Activated B cell treated with CpG ODN at 0.5 μM for 24 hours (primary cell): ENCODE results near the gene LDLRAD2. TPM values are rescaled to one million over a fixed set of nuclear protein-coding genes. Genes with fewer than 3 reads are reported as not detected.
A peak's percentile ranks its signal among the peaks of the same experiment; 100 is the strongest.

ENCODE experiments used
- ATAC-seq: fragments of 200-7000 bp; cut with Tn5 transposase; one replicate; pipeline ENCODE4 v1.10.0; 2021; ENCODE audit warnings: low read depth, mild to moderate bottlenecking, moderate library complexity
- CTCF ChIA-PET: fragments of 350-600 bp; sonication (Branson Sonifier 250); formaldehyde crosslinking; loops from one replicate; lab custom pipeline; 2021; ENCODE audit warnings: antibody characterized with exemption; lab: Charles Lee
- POLR2A ChIA-PET: fragments of 350-600 bp; sonication (Branson Sonifier 250); formaldehyde crosslinking; loops from one replicate; lab custom pipeline; 2021; ENCODE audit warnings: antibody characterized with exemption; lab: Charles Lee
- DNase-seq: peaks from one replicate; pipeline ENCODE4 v3.0.0; 2022
- H3K27ac Mint-ChIP-seq: one replicate; pipeline ENCODE4 v1.8.0; 2020; ENCODE audit warnings: mixed read lengths
- H3K27me3 Mint-ChIP-seq: one replicate; pipeline ENCODE4 v1.8.0; 2021; ENCODE audit warnings: mixed read lengths
- H3K36me3 Mint-ChIP-seq: one replicate; pipeline ENCODE4 v1.8.0; 2021; ENCODE audit warnings: low read depth, mixed read lengths
- H3K4me1 Mint-ChIP-seq: one replicate; pipeline ENCODE4 v1.8.0; 2021; ENCODE audit warnings: mixed read lengths
- H3K4me3 Mint-ChIP-seq: one replicate; pipeline ENCODE4 v1.8.0; 2020; ENCODE audit warnings: mild to moderate bottlenecking, mixed read lengths
- H3K9me3 Mint-ChIP-seq: one replicate; pipeline ENCODE4 v1.8.0; 2020; ENCODE audit warnings: mixed read lengths
- CTCF ChIP-seq: fragments of 200-600 bp; IDR thresholded peaks from one replicate; pipeline ENCODE4 v1.8.0; 2022; ENCODE audit warnings: antibody characterized with exemption, mild to moderate bottlenecking
- intact Hi-C: fragments of 100-400 bp; cut with micrococcal nuclease; formaldehyde crosslinking; loops from one replicate; pipeline ENCODE4 v1.15.1; 2024
- total RNA-seq: library from RNA; stranded (reverse); gene quantifications from 2 replicates; pipeline ENCODE4 v1.2.3, GENCODE V29; 2022

The LDLRAD2 gene
- total RNA-seq = 0.64 and 0.67 TPM in 2 replicates

DNA sequence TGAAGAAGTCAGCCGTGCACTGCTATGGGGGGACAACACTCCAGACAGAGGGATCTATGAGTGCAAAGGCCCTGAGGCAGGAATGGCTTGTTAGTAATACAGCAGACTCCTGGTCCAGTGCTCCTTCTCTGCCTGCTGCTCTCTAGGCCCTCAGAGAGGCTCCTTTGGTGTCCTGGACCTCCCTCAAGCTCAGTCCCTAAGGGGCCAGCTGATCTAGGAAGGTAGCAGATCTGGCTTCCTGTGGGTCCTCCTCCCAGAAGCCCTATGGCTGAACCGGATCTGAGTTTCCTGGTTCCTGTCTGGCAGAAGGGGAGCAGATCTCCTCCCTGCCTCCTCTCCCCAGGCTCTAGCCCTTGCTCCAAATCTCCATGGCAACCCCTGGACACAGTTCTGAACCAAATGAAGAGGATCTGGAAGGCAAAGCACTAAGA is at the start of gene LDLRAD2:
Gene LDLRAD2, plus strand, starts transcription at position 391 of the 431 bp plus-strand sequence. CDS start 187 bp downstream, outside the sequence.
- intact Hi-C loops = loop anchor here (10.0 kb wide), 1 partner anchor 123 kb away; the partner anchor contains the start of gene HSPG2
- H3K4me3 Mint-ChIP-seq = no peak within 1 kb of the TSS
- peaks cover 17% of the 10 kb centered on the region for H3K4me1 Mint-ChIP-seq
- ATAC-seq (no peak), DNase-seq (no peak)
- H3K36me3 Mint-ChIP-seq = no peaks in the 10 kb centered on the region
- ChIA-PET CTCF (no interaction called here), POLR2A (no interaction called here)
- TF ChIP-seq CTCF = no peak
- peaks cover 6% of the 10 kb centered on the region for H3K27me3 Mint-ChIP-seq
- no peak within 1 kb of the TSS for H3K27ac Mint-ChIP-seq
- H3K9me3 Mint-ChIP-seq = no peaks in the 10 kb centered on the region

- H3K27me3 Mint-ChIP-seq = no peaks in the 10 kb centered on the region
- DNase-seq = no peak
- TF ChIP-seq CTCF = no peak
- ChIA-PET POLR2A (interaction anchor here (7.0 kb wide), 1 partner anchor 19 kb away, joined by 96 read pairs; the partner anchor contains the start of gene USP48), CTCF (interaction anchor here (1.4 kb wide), 1 partner anchor 18 kb away, joined by 4 read pairs; no protein-coding TSS in a partner anchor)
- H3K36me3 Mint-ChIP-seq = peaks cover 2% of the 10 kb centered on the region
- peaks cover 76% of the 10 kb centered on the region for H3K4me1 Mint-ChIP-seq
- H3K27ac Mint-ChIP-seq = peak overlapping the region; percentile 89
- intact Hi-C loops = loop anchor here (5.0 kb wide), 1 partner anchor 471 kb away; the partner anchor contains the start of gene ECE1
- H3K9me3 Mint-ChIP-seq = no peaks in the 10 kb centered on the region
- ATAC-seq = no peak
- peak overlapping the region; percentile 77 for H3K4me3 Mint-ChIP-seq
Observed at GRCh38 chr1:21763236-21763635, 48.8 kb upstream of the LDLRAD2 start.

DNA sequence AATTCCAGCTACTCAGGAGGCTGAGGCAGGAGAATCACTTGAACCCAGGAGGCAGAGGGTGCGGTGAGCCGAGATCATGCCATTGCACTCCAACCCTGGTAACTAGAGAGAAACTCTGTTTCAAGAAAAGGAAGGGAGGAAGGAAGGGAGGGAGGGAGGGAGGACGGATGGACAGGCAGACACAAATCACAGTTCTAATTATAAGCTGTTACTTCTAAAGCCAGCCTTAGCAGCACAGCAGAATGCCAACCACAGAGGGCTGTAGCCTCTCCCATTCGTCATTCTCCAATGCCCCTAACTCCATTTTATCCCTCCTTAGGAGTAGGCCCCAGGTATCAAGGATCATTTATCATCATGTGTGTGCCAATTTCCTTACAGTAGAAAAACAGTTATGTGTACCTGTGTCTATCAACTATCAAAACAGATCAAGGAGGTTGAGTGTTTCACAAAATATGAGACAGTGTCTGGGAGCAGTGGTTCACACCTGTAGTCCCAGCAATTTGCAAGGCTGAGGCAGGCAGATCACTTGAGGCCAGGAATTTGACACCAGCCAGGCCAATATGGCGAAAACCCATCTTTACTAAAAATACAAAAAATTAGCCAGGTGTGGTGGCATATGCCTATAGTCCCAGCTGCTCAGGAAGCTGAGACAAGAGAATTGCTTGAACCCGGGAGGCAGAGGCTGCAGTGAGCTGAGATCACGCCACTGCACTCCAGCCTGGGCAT is 48.2 kb upstream of the LDLRAD2 start:
- intact Hi-C loops = loop anchor here (5.0 kb wide), 1 partner anchor 472 kb away; the partner anchor contains the start of gene ECE1
- ChIA-PET POLR2A (interaction anchor here (7.0 kb wide), 1 partner anchor 19 kb away, joined by 96 read pairs; the partner anchor contains the start of gene USP48), CTCF (interaction anchor here (1.4 kb wide), 1 partner anchor 18 kb away, joined by 4 read pairs; no protein-coding TSS in a partner anchor)
- DNase-seq (no peak), ATAC-seq (no peak)
- peak overlapping the region; percentile 89 for H3K27ac Mint-ChIP-seq
- H3K4me3 Mint-ChIP-seq = peak overlapping the region; percentile 41
- TF ChIP-seq CTCF = no peak
- peaks cover 4% of the 10 kb centered on the region for H3K36me3 Mint-ChIP-seq
- no peaks in the 10 kb centered on the region for H3K27me3 Mint-ChIP-seq
- H3K4me1 Mint-ChIP-seq = peaks cover 80% of the 10 kb centered on the region
- H3K9me3 Mint-ChIP-seq = no peaks in the 10 kb centered on the region

- POLR2A ChIA-PET = interaction anchor here (0.6 to 7.0 kb wide), 3 partner anchors 9 to 18 kb away, joined by 3 to 96 read pairs (median 8); partner anchors contain the start of gene USP48
- Mint-ChIP-seq H3K4me1 (peaks cover 75% of the 10 kb centered on the region), H3K27ac (peak overlapping the region; percentile 57), H3K27me3 (no peaks in the 10 kb centered on the region), H3K36me3 (peaks cover 7% of the 10 kb centered on the region), H3K9me3 (no peaks in the 10 kb centered on the region), H3K4me3 (no peak overlapping the region)
- intact Hi-C loops = loop anchor here (5.0 kb wide), 1 partner anchor 473 kb away; the partner anchor contains the start of gene ECE1
- no peak for ATAC-seq
- no peak for TF ChIP-seq CTCF
- CTCF ChIA-PET = no interaction called here
- no peak for DNase-seq
Observed at GRCh38 chr1:21764615-21765423, 47.2 kb upstream of the LDLRAD2 start.
